ENCODE results near the gene ABO.

GRCh38 chr9:133261753-133262120, 13.3 kb downstream of the ABO start:
- TF ChIP-seq POLR2A (IDR thresholded peaks at IDR 0.05; ENCODE audit: low read depth, low read length) (no peak), TAF1 (IDR thresholded peaks at IDR 0.05; ENCODE audit: borderline replicate concordance, low read depth, low read length) (no peak), POLR2AphosphoS5 (IDR thresholded peaks at IDR 0.05; ENCODE audit: low read depth, low read length) (no peak)
